NCI-H2227 (cell line): Measurements from ENCODE around the gene TRAPPC14.
"Not testable (repeated sequence)": the region's sequence is repeated elsewhere in the genome, so short reads cannot be mapped to it uniquely, and the experiment has no call there.

ENCODE experiments used
- DNase-seq: peaks from one replicate; lab custom pipeline; 2025; ENCODE audit not compliant: unreplicated experiment; lab: John Stamatoyannopoulos, UW

The TRAPPC14 gene

GRCh38 chr7:100154651-100155491 is 3.7 kb downstream of the TRAPPC14 start:
- no peak for DNase-seq

- DNase-seq: no peak
These were observed 4.6 kb downstream of the TRAPPC14 start for GRCh38 chr7:100153708-100154535.

GRCh38 chr7:100152937-100153666 is 5.4 kb downstream of the TRAPPC14 start:
- DNase-seq: no peak

- DNase-seq: no peak
These were observed 6.1 kb downstream of the TRAPPC14 start for GRCh38 chr7:100152404-100152803.

GRCh38 chr7:100148559-100149328 is 9.8 kb downstream of the TRAPPC14 start, which contains the start of gene LAMTOR4:
LAMTOR4 (plus strand) TSS chr7:100148918; CDS start chr7:100148973, 55 bp downstream.
- DNase-seq: peak; percentile 100

GRCh38 chr7:100148225-100148558 is 10.3 kb downstream of the TRAPPC14 start:
- DNase-seq: no peak

- DNase-seq: no peak
These were observed 11.2 kb downstream of the TRAPPC14 start for GRCh38 chr7:100147278-100147677.

GRCh38 chr7:100146350-100146749 is 12.2 kb downstream of the TRAPPC14 start:
- DNase-seq: not testable (repeated sequence)

- no peak for DNase-seq
These were observed 16.1 kb downstream of the TRAPPC14 start for GRCh38 chr7:100142461-100142860.

GRCh38 chr7:100141555-100141949 is 17.0 kb downstream of the TRAPPC14 start:
- no peak for DNase-seq

GRCh38 chr7:100137851-100138760 is 20.4 kb downstream of the TRAPPC14 start:
- DNase-seq: no peak

- DNase-seq: peak; percentile 75
These were observed 25.8 kb downstream of the TRAPPC14 start for GRCh38 chr7:100132697-100133151.

GRCh38 chr7:100132126-100132525 is 26.4 kb downstream of the TRAPPC14 start:
- no peak for DNase-seq

GRCh38 chr7:100130608-100131453 is 27.7 kb downstream of the TRAPPC14 start:
- peak; percentile 78 for DNase-seq

- DNase-seq: not testable (repeated sequence)
These were observed 28.3 kb downstream of the TRAPPC14 start for GRCh38 chr7:100130220-100130607.

GRCh38 chr7:100128637-100128963 is 29.9 kb downstream of the TRAPPC14 start:
- DNase-seq: no peak

GRCh38 chr7:100127866-100128636 is 30.5 kb downstream of the TRAPPC14 start:
- DNase-seq: peak; percentile 66
